Islet of Langerhans (tissue), 1 donor: Measurements from ENCODE around the gene TTLL6.
"Not testable (repeated sequence)": the region's sequence is repeated elsewhere in the genome, so short reads cannot be mapped to it uniquely, and the experiment has no call there.

Experiments used
- FAIRE-seq: peaks from one replicate; lab custom pipeline; 2011; peaks lifted over from hg19 to GRCh38; lab: Jason Lieb, UNC

TTLL6 gene

DNA sequence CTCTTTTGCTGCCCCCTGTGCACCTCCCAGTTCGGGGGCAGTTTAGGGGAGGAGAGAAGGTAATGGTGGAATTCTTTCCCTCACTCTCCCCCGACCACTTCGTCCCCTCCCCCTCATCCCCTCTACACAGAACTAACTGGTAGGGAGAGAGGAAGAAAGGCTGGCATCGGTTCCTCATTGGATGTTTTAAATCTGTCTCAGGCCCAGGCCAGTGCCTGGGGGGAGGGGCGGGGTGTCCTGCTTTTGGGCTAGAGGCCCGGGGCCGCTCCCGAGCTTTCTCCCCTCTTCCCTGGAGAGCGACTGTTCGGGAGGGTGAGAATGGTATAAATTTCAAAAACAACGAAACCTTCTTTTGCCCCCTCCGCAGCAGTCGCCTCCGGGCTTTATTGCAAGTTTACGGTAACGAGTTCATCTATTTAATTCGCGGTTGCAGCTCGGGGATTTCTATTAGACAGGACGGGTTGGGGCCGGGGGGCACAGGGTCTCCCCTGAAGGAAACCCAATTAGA is 94.1 kb downstream of the TTLL6 start, which contains the start of gene PRAC2:
PRAC2 (plus strand) TSS at position 271 of the 508 bp plus-strand sequence. CDS start 1,226 bp downstream, outside the sequence.
- no peak for FAIRE-seq

DNA sequence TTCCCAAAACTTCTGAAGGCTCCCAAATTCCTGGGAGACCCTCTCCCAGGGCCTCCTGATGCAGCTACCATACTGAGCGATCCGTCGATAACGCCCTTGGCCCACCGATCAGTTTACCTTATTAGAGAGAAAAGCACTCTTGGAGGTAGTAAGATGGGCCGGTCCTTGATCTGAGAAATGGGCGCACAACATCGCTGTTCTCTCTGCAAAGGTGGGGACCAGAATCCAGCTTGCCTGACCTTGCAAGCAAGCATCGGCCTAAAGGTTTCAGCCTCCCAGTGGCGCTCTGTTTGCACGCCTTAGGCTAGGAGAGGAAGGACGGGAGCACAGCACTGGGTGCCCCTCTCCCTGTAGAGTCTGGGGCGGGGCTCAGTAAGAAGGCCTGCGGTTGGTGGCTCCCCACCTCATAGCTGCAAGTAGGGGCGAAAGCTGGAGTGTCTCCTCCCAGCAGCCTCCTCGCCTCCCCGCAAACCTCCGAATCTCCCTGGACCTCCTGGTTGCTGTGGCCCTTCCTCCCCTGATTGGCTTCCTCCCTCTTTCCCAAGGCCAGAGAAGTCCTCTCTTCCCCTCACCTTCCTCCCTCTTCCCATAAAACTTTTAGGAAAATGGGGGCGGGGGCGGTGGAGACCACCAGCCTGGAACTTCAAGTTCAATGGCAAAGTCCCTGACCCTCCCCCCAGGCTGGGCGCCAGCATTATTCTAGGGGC is 94.7 kb downstream of the TTLL6 start, which contains the start of gene PRAC1:
PRAC1 (minus strand) TSS at position 318 of the 707 bp plus-strand sequence; CDS start at position 192, 126 bp downstream.
- no peak for FAIRE-seq

DNA sequence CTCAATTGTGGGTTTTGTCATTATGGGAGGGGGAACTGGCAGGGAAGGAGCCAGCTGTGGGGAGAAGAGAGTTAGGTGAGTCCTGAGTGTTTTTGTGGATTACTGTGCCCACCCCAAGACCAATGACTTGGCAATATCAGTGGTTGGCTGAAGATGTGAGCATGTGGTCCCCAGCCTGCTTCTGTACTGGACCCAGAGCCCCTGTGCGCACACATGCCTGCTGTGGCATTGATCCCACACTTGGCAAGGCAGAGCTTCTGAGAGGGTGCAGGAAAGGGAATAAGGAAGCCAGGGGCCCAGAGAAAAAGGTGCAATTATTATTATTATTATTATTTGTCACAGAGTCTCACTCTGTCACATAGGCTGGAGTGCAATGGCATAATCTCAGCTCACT is 96.0 kb downstream of the TTLL6 start:
- FAIRE-seq = no peak

DNA sequence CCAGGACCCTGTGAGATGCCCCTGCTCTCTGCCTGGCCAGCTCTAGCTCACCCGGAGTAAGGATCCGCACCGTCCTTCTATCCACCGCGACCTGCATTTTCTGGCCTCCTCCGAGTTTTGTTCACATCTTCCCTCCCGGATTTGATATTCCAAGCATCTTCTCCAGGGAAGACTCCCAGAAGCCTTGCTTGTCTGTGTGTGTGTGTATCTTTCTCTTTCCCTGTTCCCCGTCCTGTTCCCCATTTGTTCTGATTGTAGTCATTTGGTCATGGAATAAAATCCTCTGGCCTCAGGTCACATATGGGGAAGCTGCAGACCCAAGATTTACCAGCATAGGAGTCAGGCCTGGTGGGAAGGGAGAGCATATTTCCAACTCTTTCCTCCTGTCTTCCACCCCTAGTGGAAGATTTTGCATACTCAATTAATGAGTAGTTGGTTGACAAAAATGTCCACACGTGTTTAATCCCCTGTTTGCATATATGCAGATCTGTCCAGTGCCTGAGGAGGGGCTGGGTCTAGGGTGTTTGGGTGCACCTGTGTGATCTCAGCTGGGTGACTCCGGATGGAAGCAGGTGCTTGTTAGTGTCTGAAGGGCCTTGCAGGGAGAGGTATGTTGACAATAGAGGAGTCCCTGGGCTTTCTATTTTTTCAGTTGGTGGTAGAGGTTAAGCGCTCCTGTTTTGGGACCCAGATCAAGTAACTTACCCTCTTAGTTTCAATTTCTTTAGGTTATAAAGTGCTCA is 96.6 kb downstream of the TTLL6 start:
- FAIRE-seq = no peak

DNA sequence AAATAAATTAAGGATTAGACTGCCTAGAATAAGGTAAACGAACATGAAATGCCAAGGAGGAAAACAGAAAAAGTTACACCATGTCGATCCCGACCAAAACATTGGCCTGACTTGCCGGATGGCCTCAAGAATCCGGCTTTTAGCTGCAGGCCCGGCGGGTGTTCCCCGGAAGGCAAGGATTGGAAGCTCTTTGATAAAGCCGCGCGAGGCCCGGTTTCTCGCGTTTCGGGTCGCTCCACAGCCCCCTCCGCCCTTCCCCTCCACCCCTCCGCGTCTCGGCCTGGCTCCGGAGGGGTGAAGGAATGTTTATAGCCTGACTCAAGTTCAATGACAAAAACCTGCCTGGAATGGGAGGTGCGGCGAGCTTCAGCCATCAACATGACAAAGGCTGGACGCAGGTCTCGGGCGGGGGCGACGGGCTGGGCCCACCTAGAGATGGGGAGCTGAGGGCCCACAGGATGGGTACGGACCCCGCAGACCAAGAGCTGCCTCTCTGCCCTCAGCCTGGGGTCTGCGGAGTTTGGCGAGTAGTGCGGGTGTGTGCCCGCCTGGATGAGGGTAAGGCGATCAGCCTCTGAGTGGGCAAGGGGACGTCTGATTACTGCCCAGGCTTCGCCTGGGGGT is 97.3 kb downstream of the TTLL6 start:
- no peak for FAIRE-seq

DNA sequence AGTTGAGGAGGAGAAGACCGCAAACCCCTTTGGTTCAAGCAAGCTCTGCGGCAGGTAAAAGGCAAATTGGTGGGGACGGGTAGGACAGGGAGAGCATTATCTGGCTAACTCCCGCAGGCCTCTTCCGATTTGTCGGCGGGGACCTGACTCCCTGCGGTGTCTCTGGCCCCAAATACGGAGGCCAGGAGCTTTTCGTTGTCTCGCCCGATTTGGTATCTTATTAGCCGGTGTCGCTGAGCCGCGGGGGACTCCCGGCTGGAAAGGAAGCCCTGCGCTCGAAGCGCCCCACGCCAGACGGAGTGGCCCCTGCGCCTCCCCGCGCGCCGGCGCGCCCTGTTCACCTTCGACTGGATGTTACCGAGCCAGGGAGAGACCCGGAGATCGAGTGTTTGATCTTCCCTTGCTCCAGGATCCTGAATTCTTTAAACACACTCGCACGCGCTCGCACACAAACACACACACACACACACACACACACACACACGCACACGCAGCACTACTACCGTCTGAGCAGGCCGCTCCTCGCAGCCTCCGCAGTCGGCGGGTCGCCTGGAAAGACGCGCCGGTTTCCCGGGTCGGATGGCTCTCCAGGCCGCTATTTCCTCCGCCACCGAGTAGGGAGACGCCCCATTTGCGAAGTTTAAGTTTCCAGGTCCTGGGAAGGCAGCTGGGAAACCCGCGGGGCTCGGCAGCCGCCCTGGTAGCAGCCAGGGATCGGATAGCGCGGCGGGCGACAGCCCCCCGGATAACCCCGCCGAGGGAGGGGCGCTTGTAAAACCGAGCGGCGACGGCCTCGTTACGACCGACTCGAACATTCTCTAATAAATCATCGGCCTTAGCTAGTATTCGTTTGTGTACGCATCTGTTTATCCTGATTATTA is 98.0 kb downstream of the TTLL6 start:
- FAIRE-seq = no peak

DNA sequence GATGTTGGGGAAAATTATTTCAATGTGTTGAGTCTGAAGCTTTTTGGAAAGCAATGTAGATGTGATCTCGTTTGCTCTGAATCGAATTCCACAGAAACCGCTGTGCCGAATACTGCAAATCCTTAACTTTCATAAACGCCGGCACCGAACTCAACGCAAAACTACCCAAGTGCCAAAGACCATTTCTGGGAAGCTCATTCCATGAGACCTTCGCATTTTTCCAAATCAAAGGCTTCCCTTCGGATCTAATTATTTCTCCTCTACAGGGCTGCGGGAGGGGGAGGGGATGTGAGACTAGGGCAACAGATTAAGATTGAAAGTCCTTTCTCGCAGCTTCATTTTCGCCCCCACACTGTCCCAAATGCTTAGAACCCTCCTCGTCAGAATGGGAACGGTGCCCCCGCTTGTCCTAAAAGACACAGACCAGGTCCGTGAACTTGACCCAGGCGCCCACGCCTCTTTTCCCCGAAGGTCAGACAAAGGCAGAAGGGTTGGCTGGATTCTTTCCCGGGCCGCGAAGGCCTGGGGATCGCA is 98.7 kb downstream of the TTLL6 start:
- no peak for FAIRE-seq

DNA sequence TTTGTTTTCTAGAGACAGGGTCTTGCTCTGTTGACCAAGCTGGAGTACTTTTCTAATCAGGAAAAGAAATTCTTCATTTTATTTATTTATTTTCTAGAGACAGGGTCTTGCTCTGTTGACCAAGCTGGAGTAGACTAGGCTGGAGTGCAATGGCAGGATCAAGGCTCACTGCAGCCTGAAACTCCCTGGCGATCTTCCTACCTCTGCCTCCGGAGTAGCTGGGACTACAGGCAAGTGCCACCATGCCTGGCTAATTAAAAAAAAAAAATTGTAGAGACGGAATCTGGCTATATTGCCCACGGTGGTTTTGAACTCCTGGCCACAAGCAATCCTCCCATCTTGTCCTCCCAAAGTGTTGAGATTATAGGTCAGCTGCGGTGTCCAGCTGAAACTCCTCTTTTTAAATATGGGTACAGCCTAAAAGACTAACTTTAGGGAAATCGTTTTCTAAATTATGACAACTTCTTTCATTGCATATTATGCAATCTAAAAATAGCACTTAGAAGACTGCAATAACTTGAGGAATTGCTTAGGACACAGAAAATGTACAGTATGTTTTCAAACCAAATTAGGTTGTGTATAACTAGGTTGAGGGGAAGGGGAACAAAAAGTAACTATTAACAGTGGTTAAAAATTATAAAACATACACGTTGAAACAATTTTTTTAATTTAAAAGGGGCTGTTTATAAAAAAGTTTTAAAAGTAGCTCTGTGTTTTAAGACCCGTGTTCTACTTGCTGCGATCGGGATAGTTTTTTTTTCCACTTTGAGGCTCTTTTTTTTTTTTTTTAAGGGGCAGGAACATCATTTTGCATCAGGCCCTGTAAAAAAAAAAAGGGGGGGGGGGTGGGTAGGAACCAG is 99.4 kb downstream of the TTLL6 start:
- FAIRE-seq = no peak

DNA sequence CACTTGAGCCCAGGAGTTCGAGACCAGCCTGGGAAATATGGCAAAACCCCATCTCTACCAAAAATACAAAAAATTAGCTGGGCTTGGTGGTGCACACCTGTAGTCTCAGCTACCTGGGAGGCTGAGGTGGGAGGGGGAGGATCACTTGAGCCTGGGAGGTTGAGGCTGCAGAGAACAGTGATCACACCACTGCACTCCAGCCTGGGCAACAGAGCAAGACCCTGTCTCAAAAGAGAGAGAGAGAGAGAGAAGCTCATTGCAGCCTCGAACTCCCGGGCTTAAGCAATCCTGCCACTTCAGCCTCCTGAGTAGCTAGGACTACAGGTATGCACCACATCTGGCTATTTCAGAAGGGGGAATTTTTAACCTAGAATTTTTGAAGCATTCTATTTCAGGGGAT is 100.5 kb downstream of the TTLL6 start:
- not testable (repeated sequence) for FAIRE-seq

DNA sequence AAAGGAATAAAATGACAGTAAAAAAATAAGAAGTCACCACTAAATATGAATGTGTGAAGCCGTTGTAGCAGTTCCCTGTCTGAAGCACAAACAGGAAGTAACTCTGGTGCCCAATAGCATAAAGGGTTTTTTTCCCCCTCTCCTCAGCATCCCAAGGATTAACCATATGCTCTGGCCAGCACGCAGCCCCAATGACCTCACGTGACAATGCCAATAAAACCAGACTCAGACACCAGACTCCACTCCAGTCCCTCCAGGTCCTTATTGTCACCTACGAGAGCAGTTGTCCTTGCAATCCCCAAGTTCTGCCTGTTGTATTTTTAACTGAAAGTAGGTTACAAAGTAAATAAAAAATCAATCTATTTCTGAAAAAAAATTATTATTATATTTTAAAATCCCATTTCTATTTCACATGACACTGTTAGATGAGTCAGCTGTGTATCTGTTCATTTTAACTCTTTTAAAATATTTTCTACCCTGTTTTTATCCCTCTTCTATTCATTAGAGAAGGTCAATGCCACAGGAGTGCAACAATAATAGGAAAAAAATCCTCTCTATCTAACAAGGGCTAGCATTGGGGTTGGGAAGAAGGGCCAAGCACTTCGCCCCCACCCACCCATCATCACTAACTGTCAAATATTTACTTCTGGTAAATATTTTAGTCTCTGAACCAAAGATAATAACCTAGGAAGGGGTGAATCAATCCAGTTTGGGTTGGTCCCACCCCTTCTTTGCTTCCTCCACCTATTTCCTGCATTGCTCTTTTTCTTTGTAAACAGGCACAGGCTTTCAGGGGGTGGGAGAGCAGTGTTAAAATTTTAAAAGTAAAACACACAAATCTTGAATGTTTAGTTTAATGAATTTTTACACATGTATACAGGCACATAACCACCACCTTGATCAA is 101.3 kb downstream of the TTLL6 start:
- FAIRE-seq = no peak
